T-helper 1 cell treated with Interleukin-12 subunit alpha and Interleukin-12 subunit beta and Interleukin-4 antibody, amounts not matched to agents 30 ng/mL and 1 ng/mL, for 36 hours (primary cell): Measurements from ENCODE around the gene GRID2IP. TPM values are rescaled to one million over a fixed set of nuclear protein-coding genes. Genes with fewer than 3 reads are reported as not detected.
"Not testable (repeated sequence)": the region's sequence is repeated elsewhere in the genome, so short reads cannot be mapped to it uniquely, and the experiment has no call there.

ENCODE experiments used
- intact Hi-C: fragments of 100-400 bp; cut with micrococcal nuclease; formaldehyde crosslinking; loops from one replicate; pipeline ENCODE4 v1.15.1; 2024
- total RNA-seq: library from RNA; stranded (reverse); gene quantifications from 2 replicates; pipeline ENCODE4 v1.2.3, GENCODE V29; 2022

Gene GRID2IP
- 0.10 TPM in 2 replicates for total RNA-seq

- intact Hi-C loops, result no loop called here
These were observed at the start of gene GRID2IP for GRCh38 chr7:6551016-6551511. GRID2IP (minus strand) TSS chr7:6551461; CDS start chr7:6551436, 25 bp downstream.

DNA sequence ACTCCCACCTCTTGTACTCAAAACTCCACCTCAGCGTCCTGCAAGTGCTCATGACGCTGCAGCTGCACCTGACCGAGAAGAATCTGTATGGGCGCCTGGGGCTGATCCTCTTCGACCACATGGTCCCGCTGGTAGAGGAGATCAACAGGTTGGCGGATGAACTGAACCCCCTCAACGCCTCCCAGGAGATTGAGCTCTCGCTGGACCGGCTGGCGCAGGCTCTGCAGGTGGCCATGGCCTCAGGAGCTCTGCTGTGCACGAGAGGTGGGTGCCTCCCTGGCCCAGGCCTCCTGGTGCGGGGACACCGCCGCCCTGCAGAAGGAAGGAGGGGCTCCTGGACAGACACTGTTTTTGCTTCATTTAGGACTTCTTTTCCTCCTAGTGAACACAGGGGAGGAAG lies 48.8 kb upstream of the GRID2IP start:
- intact Hi-C loops, result no loop called here

DNA sequence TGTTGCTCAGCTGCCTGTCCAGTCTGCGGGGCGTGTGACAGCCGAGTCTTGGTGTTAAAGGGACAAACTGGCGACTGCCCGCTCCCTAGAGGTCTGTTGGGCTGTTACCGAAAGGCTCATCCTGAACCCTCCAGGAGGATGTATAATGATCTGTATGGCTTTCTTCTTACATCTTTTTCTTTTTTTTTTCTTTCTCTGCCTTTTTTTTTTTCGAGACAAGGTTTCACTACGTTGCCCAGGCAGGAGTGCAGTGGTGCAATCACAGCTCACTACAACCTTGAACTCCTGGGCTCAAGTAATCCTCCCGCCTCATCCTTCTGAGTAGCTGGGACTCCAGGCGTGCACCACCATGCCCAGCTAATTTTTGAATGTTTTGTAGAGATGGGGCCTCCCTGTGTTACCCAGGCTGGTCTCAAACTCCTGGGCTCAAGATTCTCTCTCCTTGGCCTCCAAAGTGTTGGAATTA lies 39.4 kb upstream of the GRID2IP start:
- intact Hi-C loops, result loop anchor here (1.0 kb wide), 6 partner anchors 13 to 1050 kb away; partner anchors contain the start of genes UMAD1 and ZDHHC4

- intact Hi-C loops, result loop anchor here (1.0 kb wide), 6 partner anchors 13 to 1050 kb away; partner anchors contain the start of genes UMAD1 and ZDHHC4
These were observed 38.8 kb upstream of the GRID2IP start, which contains the start of gene INTS15 for GRCh38 chr7:6589829-6590644. INTS15 (plus strand) TSS chr7:6590021; CDS start chr7:6590284, 263 bp downstream.

GRCh38 chr7:6589151-6589828 lies 38.0 kb upstream of the GRID2IP start:
- intact Hi-C loops, result no loop called here

DNA sequence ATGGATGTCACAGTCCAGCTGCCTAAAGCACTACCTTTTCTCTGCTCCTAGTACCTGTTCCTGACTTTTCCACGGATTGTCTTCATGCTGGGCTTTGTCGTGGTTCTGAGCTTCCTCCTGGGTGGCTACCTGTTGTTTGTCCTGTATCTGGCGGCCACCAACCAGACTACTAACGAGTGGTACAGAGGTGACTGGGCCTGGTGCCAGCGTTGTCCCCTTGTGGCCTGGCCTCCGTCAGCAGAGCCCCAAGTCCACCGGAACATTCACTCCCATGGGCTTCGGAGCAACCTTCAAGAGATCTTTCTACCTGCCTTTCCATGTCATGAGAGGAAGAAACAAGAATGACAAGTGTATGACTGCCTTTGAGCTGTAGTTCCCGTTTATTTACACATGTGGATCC lies 37.3 kb upstream of the GRID2IP start:
- intact Hi-C loops, result no loop called here

- intact Hi-C loops, result not testable (repeated sequence)
These were observed 34.6 kb upstream of the GRID2IP start for GRCh38 chr7:6585746-6586432.

- intact Hi-C loops, result loop anchor here (5.0 kb wide), 2 partner anchors 148 to 1388 kb away; partner anchors contain the start of gene GLCCI1
These were observed 28.2 kb upstream of the GRID2IP start for GRCh38 chr7:6579446-6579845.

- intact Hi-C loops, result loop anchor here (5.0 kb wide), 2 partner anchors 149 to 1389 kb away; partner anchors contain the start of gene GLCCI1
These were observed 27.1 kb upstream of the GRID2IP start for GRCh38 chr7:6578114-6579084.

GRCh38 chr7:6577369-6578113 lies 26.3 kb upstream of the GRID2IP start, which contains the start of gene ZDHHC4:
ZDHHC4 (plus strand) TSS chr7:6577454; CDS start chr7:6580562, 3,108 bp downstream.
- intact Hi-C loops, result loop anchor here (1.0 to 5.0 kb wide), 5 partner anchors 13 to 1390 kb away; partner anchors contain the start of genes GLCCI1, INTS15 and ZNF12

- intact Hi-C loops, result loop anchor here (1.0 to 5.0 kb wide), 5 partner anchors 13 to 1390 kb away; partner anchors contain the start of genes GLCCI1, INTS15 and ZNF12
These were observed 25.7 kb upstream of the GRID2IP start for GRCh38 chr7:6576867-6577368.

DNA sequence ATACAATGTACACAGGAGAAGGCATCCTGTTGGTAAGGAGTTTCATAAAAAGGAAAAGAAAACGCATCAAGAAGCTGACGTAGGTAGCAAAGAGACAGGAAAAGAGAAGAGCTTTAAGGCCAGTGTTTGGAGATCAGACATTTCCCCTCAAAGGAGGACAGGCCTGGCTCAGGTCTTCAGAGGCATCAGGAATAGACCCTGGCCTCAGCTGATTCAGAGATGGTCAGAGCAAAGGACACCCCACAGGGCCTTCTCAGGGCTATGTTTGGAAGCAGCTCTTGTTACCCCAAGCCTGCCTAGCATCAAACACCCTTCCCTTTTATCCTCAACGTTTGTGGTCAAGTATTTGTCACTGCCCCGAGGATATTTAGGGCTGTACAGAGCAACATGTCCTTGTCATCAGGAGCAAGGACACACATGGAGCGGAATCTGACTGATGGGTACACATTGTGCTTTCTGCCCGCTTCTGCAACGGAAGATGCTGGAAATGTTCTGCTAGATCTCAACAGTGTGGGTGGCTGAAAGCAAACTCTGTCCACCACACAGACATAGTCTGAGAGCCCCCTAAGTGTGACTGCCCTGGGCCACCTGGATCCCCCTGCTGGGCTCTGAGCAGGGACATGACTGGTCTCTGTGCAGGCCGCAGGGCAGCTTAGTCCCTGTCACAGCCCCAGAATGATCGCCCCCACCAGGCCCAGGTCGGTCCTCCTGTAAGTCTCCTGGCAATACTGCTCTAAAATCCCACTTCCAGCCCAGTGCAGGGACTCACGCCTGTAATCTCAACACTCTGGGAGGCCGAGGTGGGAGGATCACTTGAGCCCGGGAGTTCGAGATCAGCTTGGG lies 25.0 kb upstream of the GRID2IP start:
- intact Hi-C loops, result loop anchor here (2.0 to 5.0 kb wide), 4 partner anchors 127 to 1391 kb away; partner anchors contain the start of genes GLCCI1 and ZNF12

- intact Hi-C loops, result loop anchor here (2.0 to 5.0 kb wide), 4 partner anchors 127 to 1392 kb away; partner anchors contain the start of genes GLCCI1 and ZNF12
These were observed 24.2 kb upstream of the GRID2IP start for GRCh38 chr7:6575281-6576023.

GRCh38 chr7:6571160-6571779 lies 20.0 kb upstream of the GRID2IP start:
- intact Hi-C loops, result no loop called here

GRCh38 chr7:6567886-6568285 lies 16.6 kb upstream of the GRID2IP start:
- intact Hi-C loops, result no loop called here

DNA sequence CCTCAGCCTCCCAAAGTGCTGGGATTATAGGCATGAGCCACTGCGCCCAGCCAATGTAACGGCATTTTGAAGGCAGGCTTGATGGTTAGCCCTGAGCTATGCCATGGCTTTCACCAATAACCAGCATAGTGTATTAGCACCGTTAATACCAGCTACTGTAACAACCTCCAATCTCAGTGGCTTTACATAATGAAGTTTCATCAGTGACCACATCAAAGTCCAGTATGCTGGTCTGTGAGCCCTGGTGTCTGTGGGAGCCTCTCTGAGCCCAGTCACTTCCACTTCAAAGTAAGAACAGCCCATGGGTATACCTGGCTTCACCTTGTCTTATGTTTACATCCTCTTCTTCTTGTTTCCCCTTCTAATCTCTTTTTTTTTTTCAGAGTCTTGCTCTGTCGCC lies 14.4 kb upstream of the GRID2IP start:
- intact Hi-C loops, result no loop called here
